ENCODE results near the gene GPD2.

GPD2 gene

DNA sequence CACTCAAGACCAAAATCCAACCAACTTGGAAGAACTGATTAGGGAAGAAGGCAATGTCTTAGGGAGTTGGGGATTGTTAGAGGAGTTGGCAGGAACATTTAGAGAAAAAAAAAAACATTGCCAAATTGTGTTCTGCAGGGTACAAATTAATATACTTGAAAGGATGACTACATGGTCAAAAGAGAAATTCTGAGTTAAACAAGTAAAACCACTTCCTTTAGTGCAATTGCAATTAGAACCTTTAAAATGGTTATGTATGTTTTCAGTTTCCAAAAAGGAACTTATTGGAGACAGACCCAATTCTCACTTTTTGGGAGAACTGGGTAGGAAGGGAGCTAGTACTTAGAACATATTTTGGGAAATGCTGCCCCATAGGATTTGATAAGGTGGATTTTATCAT, 137.9 kb downstream of the GPD2 start:
- no peak overlapping the region for H3K4me3 ChIP-seq (ENCODE audit: low read depth in 1 of 2, low read length in 2 of 2)
- H3K9me3 ChIP-seq (ENCODE audit: low read length) = no peaks in the 10 kb centered on the region
- H3K27me3 ChIP-seq (ENCODE audit: control insufficient read depth in 1 of 2, insufficient read depth in 2 of 2, low read length in 2 of 2) = no peaks in the 10 kb centered on the region
- no peaks in the 10 kb centered on the region for H3K4me1 ChIP-seq (ENCODE audit: insufficient read depth, low read length)
- no peak overlapping the region for H3K27ac ChIP-seq (ENCODE audit: low read depth, low read length)
- H3K36me3 ChIP-seq (ENCODE audit: insufficient read depth, low read length) = no peaks in the 10 kb centered on the region
- no peak overlapping the region for H3K9ac ChIP-seq (ENCODE audit: low read length)

DNA sequence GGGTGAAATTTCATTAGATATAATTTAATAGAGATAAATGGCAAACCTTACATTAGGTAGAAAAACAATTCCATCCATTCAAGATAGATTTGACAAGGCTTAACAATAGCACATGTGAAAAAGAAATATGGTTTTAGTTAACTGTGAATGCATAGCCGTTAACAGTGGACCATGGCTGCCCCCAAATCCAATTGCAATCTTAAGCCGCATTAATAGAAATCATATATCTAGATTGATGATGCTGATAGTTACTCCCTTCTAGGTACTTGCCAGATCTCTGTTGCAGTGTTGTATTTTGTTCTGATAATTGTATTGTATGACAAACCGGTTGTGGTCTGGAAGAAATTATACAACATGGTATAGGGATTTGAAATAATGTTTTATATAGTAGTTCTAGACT, 139.8 kb downstream of the GPD2 start:
- Histone ChIP-seq H3K4me3 (ENCODE audit: low read depth in 1 of 2, low read length in 2 of 2) (no peak overlapping the region), H3K36me3 (ENCODE audit: insufficient read depth, low read length) (no peaks in the 10 kb centered on the region), H3K4me1 (ENCODE audit: insufficient read depth, low read length) (no peaks in the 10 kb centered on the region), H3K27ac (ENCODE audit: low read depth, low read length) (no peak overlapping the region), H3K9me3 (ENCODE audit: low read length) (no peaks in the 10 kb centered on the region), H3K27me3 (ENCODE audit: control insufficient read depth in 1 of 2, insufficient read depth in 2 of 2, low read length in 2 of 2) (no peaks in the 10 kb centered on the region), H3K9ac (ENCODE audit: low read length) (no peak overlapping the region)

DNA sequence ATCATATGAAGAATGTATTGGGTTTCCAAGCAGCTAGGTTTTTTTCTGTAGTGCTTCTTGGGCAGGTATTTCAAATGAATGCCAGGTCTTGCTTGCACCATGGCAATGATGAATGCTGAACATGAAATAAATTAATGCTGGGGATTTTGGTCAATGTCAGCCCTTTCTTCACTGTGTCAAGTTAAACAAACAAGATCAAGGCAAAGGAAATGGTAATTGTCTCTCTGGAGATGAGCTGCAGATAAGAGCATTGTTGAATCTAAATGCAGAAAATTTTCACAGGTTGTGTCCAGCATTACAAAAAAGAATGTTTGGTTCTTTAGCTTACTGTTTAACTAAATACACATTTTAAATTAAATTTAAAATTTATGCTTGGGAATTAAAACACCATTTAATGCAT, 144.3 kb downstream of the GPD2 start:
- Histone ChIP-seq H3K36me3 (ENCODE audit: insufficient read depth, low read length) (peaks cover 4% of the 10 kb centered on the region), H3K9me3 (ENCODE audit: low read length) (no peaks in the 10 kb centered on the region), H3K4me1 (ENCODE audit: insufficient read depth, low read length) (no peaks in the 10 kb centered on the region), H3K27me3 (ENCODE audit: control insufficient read depth in 1 of 2, insufficient read depth in 2 of 2, low read length in 2 of 2) (no peaks in the 10 kb centered on the region), H3K4me3 (ENCODE audit: low read depth in 1 of 2, low read length in 2 of 2) (no peak overlapping the region), H3K27ac (ENCODE audit: low read depth, low read length) (no peak overlapping the region), H3K9ac (ENCODE audit: low read length) (no peak overlapping the region)

DNA sequence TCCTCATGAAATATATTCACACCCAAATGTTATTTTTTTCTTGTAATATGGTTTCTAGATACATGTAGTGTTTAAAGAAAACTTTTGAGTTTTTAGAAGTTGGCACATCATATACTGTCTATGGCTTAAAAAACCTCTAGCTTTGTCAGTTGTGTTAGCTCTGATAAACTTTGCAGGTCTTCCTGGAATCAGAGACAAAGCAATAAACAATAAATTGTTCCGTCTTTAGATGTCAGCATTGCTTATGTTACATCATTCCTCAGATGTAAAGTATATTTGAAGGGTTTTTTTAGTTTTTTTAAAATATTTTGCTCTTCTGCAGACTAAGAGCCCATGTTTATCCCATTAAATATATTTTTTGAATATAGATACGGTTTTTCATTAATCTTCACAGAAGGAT, 145.1 kb downstream of the GPD2 start:
- no peaks in the 10 kb centered on the region for H3K9me3 ChIP-seq (ENCODE audit: low read length)
- no peaks in the 10 kb centered on the region for H3K4me1 ChIP-seq (ENCODE audit: insufficient read depth, low read length)
- H3K27ac ChIP-seq (ENCODE audit: low read depth, low read length) = no peak overlapping the region
- no peak overlapping the region for H3K4me3 ChIP-seq (ENCODE audit: low read depth in 1 of 2, low read length in 2 of 2)
- no peak overlapping the region for H3K9ac ChIP-seq (ENCODE audit: low read length)
- H3K36me3 ChIP-seq (ENCODE audit: insufficient read depth, low read length) = peaks cover 4% of the 10 kb centered on the region
- H3K27me3 ChIP-seq (ENCODE audit: control insufficient read depth in 1 of 2, insufficient read depth in 2 of 2, low read length in 2 of 2) = no peaks in the 10 kb centered on the region

DNA sequence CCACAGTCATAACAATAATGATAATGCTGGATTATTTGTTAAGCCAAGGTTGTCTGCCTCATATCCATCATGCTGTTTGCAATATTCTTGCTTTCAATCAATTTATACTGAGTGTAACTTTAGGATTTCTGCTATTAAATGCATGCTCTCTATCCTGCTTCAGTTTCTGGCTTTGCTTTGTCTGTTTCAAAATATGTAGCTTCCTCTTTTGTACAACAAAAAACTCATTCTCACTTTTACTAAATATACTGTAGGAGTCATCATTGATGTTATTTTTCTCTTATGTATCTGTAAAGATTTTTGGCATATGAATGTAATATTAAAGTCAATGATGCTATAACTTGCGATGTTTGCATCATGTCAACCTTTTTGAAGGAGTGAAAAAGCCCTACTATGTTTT, 149.3 kb downstream of the GPD2 start:
- Histone ChIP-seq H3K4me1 (ENCODE audit: insufficient read depth, low read length) (no peaks in the 10 kb centered on the region), H3K27me3 (ENCODE audit: control insufficient read depth in 1 of 2, insufficient read depth in 2 of 2, low read length in 2 of 2) (no peaks in the 10 kb centered on the region), H3K4me3 (ENCODE audit: low read depth in 1 of 2, low read length in 2 of 2) (no peak overlapping the region), H3K27ac (ENCODE audit: low read depth, low read length) (no peak overlapping the region), H3K9me3 (ENCODE audit: low read length) (no peaks in the 10 kb centered on the region), H3K36me3 (ENCODE audit: insufficient read depth, low read length) (peaks cover 4% of the 10 kb centered on the region), H3K9ac (ENCODE audit: low read length) (no peak overlapping the region)

DNA sequence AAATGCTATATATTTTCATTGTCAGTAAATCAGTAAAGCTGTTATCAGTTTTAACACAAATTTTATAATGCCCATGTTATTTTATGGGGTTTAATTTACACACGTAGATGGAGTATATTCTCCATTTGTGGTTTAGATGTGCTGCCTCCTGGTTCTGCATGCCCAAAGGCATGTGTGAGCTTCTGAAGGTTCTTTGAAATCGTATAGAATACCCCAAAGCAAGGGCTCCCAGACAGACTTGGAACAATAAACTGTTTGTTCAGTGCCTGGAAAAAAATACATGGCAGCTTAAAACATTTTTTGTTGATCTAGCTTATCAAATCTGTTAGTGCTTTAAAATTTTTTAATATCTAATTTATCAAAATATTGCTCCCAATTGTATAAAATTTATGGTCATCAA, 150.4 kb downstream of the GPD2 start:
- no peak overlapping the region for H3K9ac ChIP-seq (ENCODE audit: low read length)
- no peaks in the 10 kb centered on the region for H3K27me3 ChIP-seq (ENCODE audit: control insufficient read depth in 1 of 2, insufficient read depth in 2 of 2, low read length in 2 of 2)
- no peaks in the 10 kb centered on the region for H3K9me3 ChIP-seq (ENCODE audit: low read length)
- no peak overlapping the region for H3K4me3 ChIP-seq (ENCODE audit: low read depth in 1 of 2, low read length in 2 of 2)
- no peaks in the 10 kb centered on the region for H3K4me1 ChIP-seq (ENCODE audit: insufficient read depth, low read length)
- no peak overlapping the region for H3K27ac ChIP-seq (ENCODE audit: low read depth, low read length)
- H3K36me3 ChIP-seq (ENCODE audit: insufficient read depth, low read length) = peaks cover 4% of the 10 kb centered on the region

DNA sequence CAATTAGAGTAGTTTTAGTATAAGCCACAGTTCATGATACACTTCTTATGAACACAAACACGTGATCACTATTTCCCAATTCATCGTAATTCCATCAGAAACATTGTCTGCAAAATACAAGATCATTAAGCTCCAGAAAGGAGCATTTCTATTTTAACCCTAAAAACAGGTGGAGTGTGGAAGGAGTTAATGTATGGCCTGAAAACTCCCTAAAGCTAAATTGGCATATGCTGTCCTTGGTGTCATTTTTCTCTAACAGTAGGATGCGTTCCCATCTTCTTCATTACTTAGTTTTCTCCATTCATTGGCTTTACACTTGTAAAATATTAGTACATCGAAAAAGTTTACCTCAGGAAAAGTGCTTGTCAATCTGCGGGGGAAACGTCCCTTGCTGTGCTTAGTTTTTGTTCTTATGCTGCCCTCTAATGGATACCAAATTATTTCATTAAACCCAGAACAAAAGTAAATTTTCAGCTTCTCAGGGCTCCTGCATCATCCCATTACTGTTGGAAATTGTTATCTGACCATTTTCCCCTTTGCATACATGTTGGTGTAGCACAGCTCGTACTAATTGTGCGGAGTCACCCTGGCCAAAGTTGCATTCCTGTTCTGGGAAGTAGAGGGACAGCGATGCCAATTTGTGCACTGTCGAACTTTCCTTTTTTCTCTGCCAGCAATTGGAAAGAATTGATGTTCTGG, 153.4 kb downstream of the GPD2 start:
- no peaks in the 10 kb centered on the region for H3K27me3 ChIP-seq (ENCODE audit: control insufficient read depth in 1 of 2, insufficient read depth in 2 of 2, low read length in 2 of 2)
- no peak overlapping the region for H3K27ac ChIP-seq (ENCODE audit: low read depth, low read length)
- no peaks in the 10 kb centered on the region for H3K36me3 ChIP-seq (ENCODE audit: insufficient read depth, low read length)
- no peaks in the 10 kb centered on the region for H3K9me3 ChIP-seq (ENCODE audit: low read length)
- no peaks in the 10 kb centered on the region for H3K4me1 ChIP-seq (ENCODE audit: insufficient read depth, low read length)
- H3K4me3 ChIP-seq (ENCODE audit: low read depth in 1 of 2, low read length in 2 of 2) = no peak overlapping the region
- H3K9ac ChIP-seq (ENCODE audit: low read length) = no peak overlapping the region

DNA sequence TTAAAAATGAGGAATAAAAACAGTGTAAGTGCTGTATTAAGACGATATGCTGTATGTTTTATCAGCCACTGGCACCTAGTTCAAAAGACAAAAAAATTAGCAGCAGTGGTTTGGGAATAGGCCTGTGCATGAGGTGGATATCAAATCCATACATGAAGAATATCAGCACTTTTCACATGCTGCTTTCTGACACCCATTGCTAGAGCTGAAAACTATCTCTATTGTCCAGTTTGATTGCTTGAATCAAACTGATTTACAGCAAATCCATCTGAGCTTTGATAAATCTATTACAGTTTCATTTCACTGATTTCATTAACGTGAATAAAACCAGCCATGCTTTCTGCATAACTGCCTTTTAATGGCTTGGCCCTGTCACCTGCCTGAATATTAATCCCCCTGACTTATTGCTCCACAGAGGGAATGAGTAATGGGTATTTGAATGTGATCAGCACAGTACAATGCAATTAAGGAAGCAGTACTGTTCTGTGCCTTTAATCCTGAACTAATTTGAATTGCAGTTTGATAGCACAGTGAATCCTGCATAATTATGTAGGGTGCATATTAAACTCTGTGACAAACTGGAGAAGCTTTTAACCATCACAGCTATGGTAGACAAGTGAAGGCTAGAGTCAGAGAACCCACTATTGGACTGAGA, 154.0 kb downstream of the GPD2 start:
- Histone ChIP-seq H3K9ac (ENCODE audit: low read length) (no peak overlapping the region), H3K4me1 (ENCODE audit: insufficient read depth, low read length) (no peaks in the 10 kb centered on the region), H3K4me3 (ENCODE audit: low read depth in 1 of 2, low read length in 2 of 2) (no peak overlapping the region), H3K27me3 (ENCODE audit: control insufficient read depth in 1 of 2, insufficient read depth in 2 of 2, low read length in 2 of 2) (no peaks in the 10 kb centered on the region), H3K36me3 (ENCODE audit: insufficient read depth, low read length) (no peaks in the 10 kb centered on the region), H3K27ac (ENCODE audit: low read depth, low read length) (no peak overlapping the region), H3K9me3 (ENCODE audit: low read length) (no peaks in the 10 kb centered on the region)

DNA sequence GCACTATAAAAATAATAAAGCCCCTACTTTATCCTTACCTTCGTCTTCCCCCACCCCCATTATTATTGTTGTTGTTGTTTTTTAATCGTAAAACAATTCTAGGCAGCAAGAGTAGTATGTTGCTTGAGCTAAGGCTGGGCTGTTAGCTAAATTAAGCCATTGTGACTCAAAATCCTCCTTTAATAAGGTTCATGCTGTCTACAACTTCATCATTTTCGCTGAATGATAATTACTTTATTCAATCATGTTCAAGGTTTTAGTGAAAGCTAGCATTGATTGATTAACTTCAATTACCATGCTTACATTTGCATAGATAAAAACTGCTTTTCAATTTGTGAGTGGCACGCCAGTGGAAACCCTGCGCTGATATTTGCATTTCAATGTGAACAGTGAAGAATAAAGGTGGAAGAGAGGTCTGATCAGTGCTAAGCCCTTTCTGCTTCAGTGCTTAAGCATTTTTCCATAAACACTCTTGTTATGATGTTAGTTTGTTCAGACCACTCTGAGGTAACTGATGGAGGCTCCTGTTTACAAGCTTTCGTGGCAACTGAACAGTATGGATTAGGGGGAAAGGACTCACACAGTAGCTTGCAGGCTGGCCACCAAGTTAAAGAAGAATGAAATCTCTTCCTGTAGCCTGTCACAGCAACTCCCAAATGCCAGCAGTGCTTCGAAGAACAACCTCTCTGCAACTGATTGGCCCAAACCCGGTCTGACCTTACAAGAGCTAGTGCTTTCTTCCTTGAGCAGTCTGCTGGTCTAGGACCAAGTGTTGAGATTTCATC, 156.8 kb downstream of the GPD2 start:
- Histone ChIP-seq H3K9me3 (ENCODE audit: low read length) (no peaks in the 10 kb centered on the region), H3K36me3 (ENCODE audit: insufficient read depth, low read length) (no peaks in the 10 kb centered on the region), H3K27me3 (ENCODE audit: control insufficient read depth in 1 of 2, insufficient read depth in 2 of 2, low read length in 2 of 2) (no peaks in the 10 kb centered on the region), H3K4me3 (ENCODE audit: low read depth in 1 of 2, low read length in 2 of 2) (no peak overlapping the region), H3K27ac (ENCODE audit: low read depth, low read length) (no peak overlapping the region), H3K4me1 (ENCODE audit: insufficient read depth, low read length) (no peaks in the 10 kb centered on the region), H3K9ac (ENCODE audit: low read length) (no peak overlapping the region)

DNA sequence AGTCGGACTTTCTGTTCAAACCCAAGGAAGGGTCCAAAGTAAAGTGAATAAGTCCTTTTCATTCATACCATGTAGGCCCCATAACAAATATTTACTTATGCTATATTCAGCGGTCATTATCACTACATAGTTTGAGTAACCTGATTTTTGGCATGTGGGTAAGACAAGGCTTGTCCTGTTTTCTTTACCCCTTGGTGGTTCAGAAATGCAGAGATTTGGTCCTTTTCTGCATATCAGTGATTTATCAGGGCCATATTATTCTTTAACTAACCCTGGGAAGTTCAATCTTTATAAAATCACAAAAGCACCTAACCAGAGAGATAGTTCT, 157.4 kb downstream of the GPD2 start:
- Histone ChIP-seq H3K9me3 (ENCODE audit: low read length) (no peaks in the 10 kb centered on the region), H3K27me3 (ENCODE audit: control insufficient read depth in 1 of 2, insufficient read depth in 2 of 2, low read length in 2 of 2) (no peaks in the 10 kb centered on the region), H3K27ac (ENCODE audit: low read depth, low read length) (no peak overlapping the region), H3K4me1 (ENCODE audit: insufficient read depth, low read length) (no peaks in the 10 kb centered on the region), H3K36me3 (ENCODE audit: insufficient read depth, low read length) (no peaks in the 10 kb centered on the region), H3K9ac (ENCODE audit: low read length) (no peak overlapping the region), H3K4me3 (ENCODE audit: low read depth in 1 of 2, low read length in 2 of 2) (no peak overlapping the region)

DNA sequence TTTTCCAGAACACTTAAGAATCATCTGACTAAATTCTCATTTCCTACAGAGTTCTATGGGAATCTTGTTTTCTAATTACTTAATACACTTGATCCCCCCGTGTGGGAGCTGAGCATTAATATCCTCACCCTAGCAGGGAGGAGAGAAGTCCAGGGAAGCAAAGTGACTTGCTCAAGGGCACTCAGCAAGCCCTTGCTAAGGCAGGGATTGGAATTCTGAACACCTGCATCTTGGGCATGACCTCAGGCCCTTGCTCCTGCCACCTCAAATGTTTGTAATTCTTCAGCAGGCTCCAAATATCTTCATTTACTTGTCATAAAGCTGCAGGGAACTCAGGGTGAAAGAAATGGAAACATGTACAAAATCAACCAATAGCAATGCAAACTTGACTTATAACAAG, 162.4 kb downstream of the GPD2 start:
- Histone ChIP-seq H3K9me3 (ENCODE audit: low read length) (no peaks in the 10 kb centered on the region), H3K27ac (ENCODE audit: low read depth, low read length) (no peak overlapping the region), H3K36me3 (ENCODE audit: insufficient read depth, low read length) (no peaks in the 10 kb centered on the region), H3K9ac (ENCODE audit: low read length) (no peak overlapping the region), H3K4me3 (ENCODE audit: low read depth in 1 of 2, low read length in 2 of 2) (no peak overlapping the region), H3K27me3 (ENCODE audit: control insufficient read depth in 1 of 2, insufficient read depth in 2 of 2, low read length in 2 of 2) (no peaks in the 10 kb centered on the region), H3K4me1 (ENCODE audit: insufficient read depth, low read length) (no peaks in the 10 kb centered on the region)

Data from muscle layer of colon (tissue), 2 donors.